Lung (tissue), 12 donors: Measurements from ENCODE around the gene CLDN34. TPM values are rescaled to one million over a fixed set of nuclear protein-coding genes. Genes with fewer than 3 reads are reported as not detected.

Experiments
- ATAC-seq: fragments of 200-7000 bp; cut with Tn5 transposase; one replicate; pipeline ENCODE4 v1.9.1; 2020; ENCODE audit warnings: moderate number of reproducible peaks; ENCODE audit not compliant: insufficient read depth, low FRiP score
- DNase-seq, 3 donors: peaks; one replicate each; pipeline ENCODE4 v3.0.0-alpha.2; 2013 to 2017
- H3K27ac ChIP-seq, 2 donors: one replicate each; pipeline ENCODE4 v1.5.1; 2013; ENCODE audit warnings: mild to moderate bottlenecking in 2 of 2, moderate library complexity in 2 of 2, control low read depth in 1 of 2, inconsistent platforms in 1 of 2, low read depth in 1 of 2, low read length in 1 of 2
- H3K27me3 ChIP-seq, 3 donors: one replicate each; pipeline ENCODE4 v1.5.1; 2013; ENCODE audit warnings: low read length in 2 of 3; ENCODE audit not compliant: control insufficient read depth in 3 of 3, insufficient read depth in 3 of 3
- H3K36me3 ChIP-seq, 4 donors: one replicate each; pipeline ENCODE4 v1.5.1; 2013; ENCODE audit warnings: low read length in 4 of 4, mild to moderate bottlenecking in 1 of 4, moderate library complexity in 1 of 4; ENCODE audit not compliant: control insufficient read depth in 4 of 4, insufficient read depth in 4 of 4
- H3K4me1 ChIP-seq, 5 donors: one replicate each; pipeline ENCODE4 v1.5.1; 2013; ENCODE audit warnings: low read length in 5 of 5, mild to moderate bottlenecking in 2 of 5, moderate library complexity in 1 of 5; ENCODE audit not compliant: control insufficient read depth in 5 of 5, insufficient read depth in 5 of 5
- H3K4me3 ChIP-seq: one replicate; pipeline ENCODE4 v1.5.1; 2013; ENCODE audit warnings: mild to moderate bottlenecking, control low read depth, moderate library complexity
- H3K9ac ChIP-seq, 2 donors: one replicate each; pipeline ENCODE4 v1.5.1; 2013; ENCODE audit warnings: low read length in 2 of 2, control low read depth in 1 of 2; ENCODE audit not compliant: insufficient read depth in 1 of 2
- H3K9me3 ChIP-seq, 4 donors: one replicate each; pipeline ENCODE4 v1.5.1; 2013; ENCODE audit warnings: low read length in 3 of 4, mild to moderate bottlenecking in 1 of 4, moderate library complexity in 1 of 4; ENCODE audit not compliant: control insufficient read depth in 4 of 4, insufficient read depth in 3 of 4
- CTCF ChIP-seq: IDR thresholded peaks from 2 replicates; pipeline ENCODE4 v1.5.1; 2012; ENCODE audit warnings: mild to moderate bottlenecking; ENCODE audit errors: control extremely low read depth, extremely low read depth
- WGBS, 2 donors: extraction: QIAGEN DNeasy Blood & Tissue Kit; methylation state at CpG; one replicate each; pipeline ENCODE4 v1.1.7; 2013; 5-methylcytosine and 5-hydroxymethylcytosine counted together
- polyA plus RNA-seq, 2 donors: library from polyadenylated mRNA; stranded (reverse); fragments of 200-250 nt; gene quantifications; one replicate each; pipeline ENCODE4 v1.2.1, GENCODE V29; 2013
- total RNA-seq, 2 donors: library from RNA; depleted of rRNA in 1 of 2; stranded (reverse); fragments of >200 nt in 1 of 2; gene quantifications; one replicate each; pipeline ENCODE4 v1.2.1, GENCODE V29; 2014 to 2021
- donor health status: control.
- donor health status: control.
- donor health status: Bipolar disorder and iron deficiency.
- donor health status: healthy.
- donor health status: DM: yes; HTN: yes; CAD: no.

The CLDN34 gene
- total and polyA plus RNA-seq, 4 donors: 0.18 to 1.3 (median 0.34) TPM; not detected in 1

- no peak overlapping the region for H3K9ac ChIP-seq
- ATAC-seq (no peak), DNase-seq (peak in 1 of 3 donors; percentile 61)
- H3K4me3 ChIP-seq: no peak overlapping the region
- no peak for TF ChIP-seq CTCF
- peak overlapping the region in 1 of 2 donors; percentile 45 for H3K27ac ChIP-seq
- peaks cover 0 to 15% (median 5%) of the 10 kb centered on the region in 3 donors for H3K27me3 ChIP-seq
- no peaks in the 10 kb centered on the region for H3K36me3 ChIP-seq
- H3K4me1 ChIP-seq: peaks cover 0 to 8% (median 6%) of the 10 kb centered on the region in 5 donors
- peaks cover 0 to 3% (median 0%) of the 10 kb centered on the region in 4 donors for H3K9me3 ChIP-seq
- 23 to 27% methylated on average over 5 of the region's 5 CpGs for WGBS, 2 donors
Observed at GRCh38 chrX:10010686-10011085, 43.5 kb downstream of the CLDN34 start.

- no peak overlapping the region for H3K9ac ChIP-seq
- H3K9me3 ChIP-seq: peaks cover 0 to 3% (median 0%) of the 10 kb centered on the region in 4 donors
- 22 to 27% methylated on average over 9 to 10 of the region's 10 CpGs for WGBS, 2 donors
- peaks cover 0 to 8% (median 6%) of the 10 kb centered on the region in 5 donors for H3K4me1 ChIP-seq
- ATAC-seq: no peak
- H3K4me3 ChIP-seq: no peak overlapping the region
- no peak for TF ChIP-seq CTCF
- peaks cover 5 to 12% (median 7%) of the 10 kb centered on the region in 3 donors for H3K27me3 ChIP-seq
- DNase-seq: no peak
- H3K36me3 ChIP-seq: no peaks in the 10 kb centered on the region
- peak overlapping the region in 1 of 2 donors; percentile 75 for H3K27ac ChIP-seq
Observed at GRCh38 chrX:10011261-10011931, 44.2 kb downstream of the CLDN34 start.

GRCh38 chrX:10011991-10012390 lies 44.8 kb downstream of the CLDN34 start:
- H3K27ac ChIP-seq: no peak overlapping the region
- DNase-seq (no peak), ATAC-seq (no peak)
- no peak overlapping the region for H3K9ac ChIP-seq
- H3K4me3 ChIP-seq: no peak overlapping the region
- no peak for TF ChIP-seq CTCF
- peaks cover 3 to 12% (median 7%) of the 10 kb centered on the region in 5 donors for H3K4me1 ChIP-seq
- H3K27me3 ChIP-seq: peaks cover 5 to 11% (median 7%) of the 10 kb centered on the region in 3 donors
- WGBS, 2 donors: 34 to 65% methylated on average over 9 of the region's 9 CpGs
- H3K9me3 ChIP-seq: peaks cover 0 to 3% (median 0%) of the 10 kb centered on the region in 4 donors
- no peaks in the 10 kb centered on the region for H3K36me3 ChIP-seq
